Germinal center (tissue), 1 donor: Measurements from ENCODE around the gene MSH5.

Experiments used
- DNase-seq: peaks from one replicate; pipeline ENCODE4 v3.0.0; 2012; ENCODE audit warnings: mixed read lengths, low spot score

Gene MSH5

GRCh38 chr6:31760790-31761189, 21.0 kb downstream of the MSH5 start:
- DNase-seq = no peak

GRCh38 chr6:31761343-31761742, 21.5 kb downstream of the MSH5 start:
- DNase-seq = no peak

- DNase-seq = no peak
Measured at GRCh38 chr6:31762356-31762755, 22.6 kb downstream of the MSH5 start, which contains the start of gene SAPCD1. Gene SAPCD1, plus strand, starts transcription at chr6:31762656. Its CDS starts 399 bp downstream, at chr6:31763055.

- no peak for DNase-seq
Measured at GRCh38 chr6:31762878-31763618, 23.2 kb downstream of the MSH5 start.

- DNase-seq = no peak
Measured at GRCh38 chr6:31763619-31763940, 23.8 kb downstream of the MSH5 start.

- DNase-seq = no peak
Measured at GRCh38 chr6:31764198-31764597, 24.4 kb downstream of the MSH5 start.

GRCh38 chr6:31765559-31765909, 25.7 kb downstream of the MSH5 start:
- DNase-seq = no peak

GRCh38 chr6:31765910-31766794, 26.3 kb downstream of the MSH5 start:
- no peak for DNase-seq

- no peak for DNase-seq
Measured at GRCh38 chr6:31767096-31767645, 27.4 kb downstream of the MSH5 start.

GRCh38 chr6:31768363-31769257, 28.8 kb downstream of the MSH5 start:
- DNase-seq = no peak

- DNase-seq = peak; percentile 92
Measured at GRCh38 chr6:31769684-31770371, 30.0 kb downstream of the MSH5 start.

GRCh38 chr6:31770860-31771259, 31.1 kb downstream of the MSH5 start:
- DNase-seq = no peak

- DNase-seq = no peak
Measured at GRCh38 chr6:31771992-31772358, 32.2 kb downstream of the MSH5 start.

GRCh38 chr6:31775184-31775583, 35.4 kb downstream of the MSH5 start:
- DNase-seq = no peak

- no peak for DNase-seq
Measured at GRCh38 chr6:31775633-31776484, 36.1 kb downstream of the MSH5 start.

GRCh38 chr6:31776485-31776988, 36.7 kb downstream of the MSH5 start:
- no peak for DNase-seq

- peak; percentile 41 for DNase-seq
Measured at GRCh38 chr6:31776989-31777666, 37.3 kb downstream of the MSH5 start, which contains the start of gene VWA7. Gene VWA7, minus strand, starts transcription at chr6:31777328. Its CDS starts 549 bp downstream, at chr6:31776779.

- no peak for DNase-seq
Measured at GRCh38 chr6:31777667-31778050, 37.9 kb downstream of the MSH5 start.

- no peak for DNase-seq
Measured at GRCh38 chr6:31778193-31778592, 38.4 kb downstream of the MSH5 start.
